RWPE1 (cell line): ENCODE data around the gene NFIX.

ENCODE experiments used
- CTCF ChIA-PET: fragments of 350-600 bp; sonication (Branson Sonifier 250); formaldehyde crosslinking; extraction: SDS; loops from one replicate; lab custom pipeline; 2021; lab: Yijun Ruan, JAX
- POLR2A ChIA-PET: fragments of 400-600 bp; formaldehyde crosslinking; extraction: SDS; loops from one replicate; lab custom pipeline; 2020; ENCODE audit warnings: antibody characterized with exemption; ENCODE audit not compliant: low non-redundant PET; lab: Yijun Ruan, JAX
- DNase-seq: peaks from one replicate; pipeline ENCODE4 v3.0.0; 2012; ENCODE audit warnings: low spot score
- H3K27ac ChIP-seq: fragments of 450-650 bp; 2 replicates; pipeline ENCODE4 v1.5.1; 2017
- TF ChIP-seq, protein P1 (sequence below): fragments of 450-650 bp; conservative IDR thresholded peaks from 2 replicates; pipeline ENCODE4 v1.5.1; 2017; ENCODE audit warnings: low read depth, mild to moderate bottlenecking

The NFIX gene

DNA sequence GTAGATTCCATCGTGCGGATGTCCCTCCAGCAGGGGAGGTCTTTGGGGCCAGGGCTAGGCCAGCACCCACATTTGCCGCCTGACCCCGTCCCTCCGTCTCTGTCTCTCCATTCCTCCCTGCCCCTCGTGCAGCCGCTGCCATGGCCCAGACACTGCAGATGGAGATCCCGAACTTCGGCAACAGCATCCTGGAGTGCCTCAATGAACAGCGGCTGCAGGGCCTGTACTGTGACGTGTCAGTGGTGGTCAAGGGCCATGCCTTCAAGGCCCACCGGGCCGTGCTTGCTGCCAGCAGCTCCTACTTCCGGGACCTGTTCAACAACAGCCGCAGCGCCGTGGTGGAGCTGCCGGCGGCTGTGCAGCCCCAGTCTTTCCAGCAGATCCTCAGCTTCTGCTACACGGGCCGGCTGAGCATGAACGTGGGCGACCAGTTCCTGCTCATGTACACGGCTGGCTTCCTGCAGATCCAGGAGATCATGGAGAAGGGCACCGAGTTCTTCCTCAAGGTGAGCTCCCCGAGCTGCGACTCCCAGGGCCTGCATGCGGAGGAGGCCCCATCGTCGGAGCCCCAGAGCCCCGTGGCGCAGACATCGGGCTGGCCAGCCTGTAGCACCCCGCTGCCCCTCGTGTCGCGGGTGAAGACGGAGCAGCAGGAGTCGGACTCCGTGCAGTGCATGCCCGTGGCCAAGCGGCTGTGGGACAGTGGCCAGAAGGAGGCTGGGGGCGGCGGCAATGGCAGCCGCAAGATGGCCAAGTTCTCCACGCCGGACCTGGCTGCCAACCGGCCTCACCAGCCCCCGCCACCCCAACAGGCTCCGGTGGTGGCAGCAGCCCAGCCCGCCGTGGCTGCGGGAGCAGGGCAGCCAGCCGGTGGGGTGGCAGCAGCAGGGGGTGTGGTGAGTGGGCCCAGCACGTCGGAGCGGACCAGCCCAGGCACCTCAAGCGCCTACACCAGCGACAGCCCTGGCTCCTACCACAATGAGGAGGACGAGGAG is 140.1 kb downstream of the NFIX start:
- H3K27ac ChIP-seq: no peak overlapping the region
- CTCF ChIA-PET: interaction anchor here (0.9 kb wide), 1 partner anchor 170 kb away, joined by 3 read pairs; no protein-coding TSS in a partner anchor
- TF ChIP-seq, protein P1, sequence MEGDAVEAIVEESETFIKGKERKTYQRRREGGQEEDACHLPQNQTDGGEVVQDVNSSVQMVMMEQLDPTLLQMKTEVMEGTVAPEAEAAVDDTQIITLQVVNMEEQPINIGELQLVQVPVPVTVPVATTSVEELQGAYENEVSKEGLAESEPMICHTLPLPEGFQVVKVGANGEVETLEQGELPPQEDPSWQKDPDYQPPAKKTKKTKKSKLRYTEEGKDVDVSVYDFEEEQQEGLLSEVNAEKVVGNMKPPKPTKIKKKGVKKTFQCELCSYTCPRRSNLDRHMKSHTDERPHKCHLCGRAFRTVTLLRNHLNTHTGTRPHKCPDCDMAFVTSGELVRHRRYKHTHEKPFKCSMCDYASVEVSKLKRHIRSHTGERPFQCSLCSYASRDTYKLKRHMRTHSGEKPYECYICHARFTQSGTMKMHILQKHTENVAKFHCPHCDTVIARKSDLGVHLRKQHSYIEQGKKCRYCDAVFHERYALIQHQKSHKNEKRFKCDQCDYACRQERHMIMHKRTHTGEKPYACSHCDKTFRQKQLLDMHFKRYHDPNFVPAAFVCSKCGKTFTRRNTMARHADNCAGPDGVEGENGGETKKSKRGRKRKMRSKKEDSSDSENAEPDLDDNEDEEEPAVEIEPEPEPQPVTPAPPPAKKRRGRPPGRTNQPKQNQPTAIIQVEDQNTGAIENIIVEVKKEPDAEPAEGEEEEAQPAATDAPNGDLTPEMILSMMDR: no peak
- DNase-seq: no peak
- POLR2A ChIA-PET: no interaction called here

DNA sequence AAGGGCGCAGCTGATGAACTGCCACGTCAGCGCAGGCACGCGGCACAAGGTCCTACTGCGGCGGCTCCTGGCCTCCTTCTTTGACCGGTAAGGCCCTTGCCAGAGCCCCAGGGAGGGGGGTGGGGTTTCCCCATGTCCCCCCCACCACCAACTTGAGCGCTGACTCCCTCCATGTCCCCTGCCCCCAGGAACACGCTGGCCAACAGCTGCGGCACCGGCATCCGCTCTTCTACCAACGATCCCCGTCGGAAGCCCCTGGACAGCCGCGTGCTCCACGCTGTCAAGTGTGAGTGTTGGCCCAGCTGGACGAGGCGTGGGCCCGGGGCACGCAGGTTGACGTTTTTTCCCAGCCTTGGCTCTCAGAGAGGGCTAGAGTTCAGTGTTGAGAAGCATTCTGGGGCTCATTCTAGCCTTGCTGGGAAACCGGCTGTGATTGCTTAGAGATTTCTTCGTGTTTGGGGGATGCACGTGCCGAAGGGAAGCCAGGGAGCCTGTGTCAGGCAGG is 142.1 kb downstream of the NFIX start:
- CTCF ChIA-PET: no interaction called here

DNA sequence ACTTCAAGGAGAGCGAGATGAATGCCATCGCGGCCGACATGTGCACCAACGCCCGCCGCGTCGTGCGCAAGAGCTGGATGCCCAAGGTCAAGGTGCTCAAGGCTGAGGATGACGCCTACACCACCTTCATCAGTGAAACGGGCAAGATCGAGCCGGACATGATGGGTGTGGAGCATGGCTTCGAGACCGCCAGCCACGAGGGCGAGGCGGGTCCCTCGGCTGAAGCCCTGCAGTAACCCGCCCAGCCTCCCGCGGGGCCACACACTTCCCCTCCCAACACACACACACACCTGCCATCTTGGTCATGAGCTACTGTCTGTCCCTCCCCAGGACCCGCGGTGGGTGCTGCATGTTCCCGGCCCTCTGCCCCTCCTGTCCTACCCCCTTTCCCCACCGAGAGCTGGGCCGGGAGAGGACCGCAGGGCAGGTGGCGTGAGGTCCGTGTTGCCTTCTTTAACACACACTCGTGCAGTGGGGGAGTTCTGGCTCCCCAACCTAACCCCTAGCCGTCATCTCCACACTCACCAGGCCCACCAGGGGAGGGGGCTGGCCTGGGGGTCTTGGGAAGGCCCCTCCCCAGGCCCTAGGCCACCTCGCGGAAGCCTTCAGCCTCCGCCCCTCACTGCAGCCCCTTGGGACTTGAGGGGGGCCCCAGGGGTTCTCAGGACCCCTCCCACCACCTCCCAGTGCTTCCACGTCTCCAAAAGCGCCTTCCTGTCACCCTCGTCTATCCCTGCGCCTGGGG is 143.1 kb downstream of the NFIX start:
- TF ChIP-seq, protein P1: no peak
- no peak for DNase-seq
- ChIA-PET POLR2A (no interaction called here), CTCF (no interaction called here)
- peak overlapping the region; percentile 53 for H3K27ac ChIP-seq

More for the DNA sequence above, 142.1 kb downstream of the NFIX start:
- TF ChIP-seq, protein P1: no peak
- DNase-seq: no peak
- POLR2A ChIA-PET: no interaction called here
- peak overlapping the region; percentile 53 for H3K27ac ChIP-seq

DNA sequence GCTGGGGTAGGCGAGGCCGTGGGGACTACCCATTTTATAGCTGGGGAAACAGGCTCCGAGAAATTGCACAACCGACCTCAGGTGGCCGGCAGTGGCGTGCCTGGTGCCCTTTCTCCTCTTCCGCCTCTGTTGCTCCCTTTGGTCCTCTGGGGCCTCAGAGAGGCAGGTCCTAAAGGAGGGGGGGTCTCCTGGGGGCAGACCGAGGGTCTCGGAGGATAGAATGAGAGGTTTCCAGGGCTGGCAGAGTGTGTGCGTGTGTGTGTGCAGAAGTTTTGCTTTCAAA is 143.6 kb downstream of the NFIX start:
- POLR2A ChIA-PET: no interaction called here
- CTCF ChIA-PET: no interaction called here
- TF ChIP-seq, protein P1: no peak

DNA sequence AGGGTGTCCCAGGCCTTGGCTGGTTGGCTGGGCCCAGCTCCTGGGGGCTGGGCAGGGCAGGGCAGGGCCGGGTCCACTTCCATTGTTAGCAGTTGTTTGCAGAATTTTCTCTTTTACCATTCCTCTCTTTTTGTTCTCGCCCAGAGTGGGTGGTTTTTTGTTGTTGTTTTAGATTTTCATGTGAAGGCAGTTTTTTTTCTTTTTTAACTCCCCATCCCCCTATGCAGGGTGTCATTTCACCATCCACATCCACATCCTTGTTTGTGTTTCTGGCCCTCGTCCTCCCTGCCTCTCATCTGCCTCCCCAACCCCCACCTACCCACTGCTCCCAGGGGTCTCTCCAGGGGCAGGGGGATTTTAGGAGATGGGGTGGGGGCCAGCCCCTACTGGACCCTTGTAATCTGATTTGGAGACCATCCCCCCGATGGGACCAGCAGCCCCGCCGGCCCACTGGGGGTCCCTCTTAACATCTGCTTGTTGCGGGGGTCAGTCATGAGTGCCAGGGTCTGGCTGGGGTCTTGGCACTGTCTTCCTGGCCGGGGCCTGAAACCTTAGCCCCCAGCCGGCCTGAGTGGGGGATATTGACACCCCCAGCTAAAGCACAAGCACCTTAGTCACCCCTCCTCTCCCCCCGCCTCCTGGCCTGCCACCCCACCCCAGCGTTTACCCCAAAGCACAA is 144.5 kb downstream of the NFIX start:
- CTCF ChIA-PET: no interaction called here

More for the DNA sequence above, 143.6 kb downstream of the NFIX start:
- no peak for DNase-seq
- peak overlapping the region; percentile 53 for H3K27ac ChIP-seq

More for the DNA sequence above, 144.5 kb downstream of the NFIX start:
- POLR2A ChIA-PET: no interaction called here
- TF ChIP-seq, protein P1: no peak
- no peak for DNase-seq
- H3K27ac ChIP-seq: peak overlapping the region; percentile 53
